Heart right ventricle (tissue), 16 donors: ENCODE results near the gene DAPK1. TPM values are rescaled to one million over a fixed set of nuclear protein-coding genes. Genes with fewer than 3 reads are reported as not detected.

Experiments
- ATAC-seq, 8 donors: fragments of 200-7000 bp; cut with Tn5 transposase; one replicate each; pipeline ENCODE4 v1.9.1; 2020; ENCODE audit warnings: mild to moderate bottlenecking in 8 of 8, moderate library complexity in 8 of 8, moderate number of reproducible peaks in 1 of 8
- DNase-seq, 2 donors: peaks; one replicate each; pipeline ENCODE4 v3.0.0-alpha.2; 2020
- H3K27ac ChIP-seq, 10 donors: fragments of 200-600 bp; sonication (generic) in 2 of 10; one replicate each; pipeline versions ENCODE4 v1.5.0 to v1.8.0; 2020 to 2022; ENCODE audit warnings: mild to moderate bottlenecking in 3 of 10
- H3K27me3 ChIP-seq, 7 donors: fragments of 200-600 bp; one replicate each; pipeline ENCODE4 v1.8.0; 2021 to 2022; ENCODE audit warnings: mild to moderate bottlenecking in 2 of 7
- H3K36me3 ChIP-seq, 9 donors: fragments of 200-600 bp; sonication (generic) in 1 of 9; one replicate each; pipeline versions ENCODE4 v1.5.0 to v1.8.0; 2020 to 2022; ENCODE audit warnings: mild to moderate bottlenecking in 2 of 9
- H3K4me1 ChIP-seq, 9 donors: fragments of 200-600 bp; sonication (generic) in 1 of 9; one replicate each; pipeline versions ENCODE4 v1.5.0 to v1.8.0; 2020 to 2022; ENCODE audit warnings: mild to moderate bottlenecking in 4 of 9
- H3K4me3 ChIP-seq, 10 donors: fragments of 200-600 bp; sonication (generic) in 2 of 10; one replicate each; pipeline versions ENCODE4 v1.5.0 to v1.8.0; 2020 to 2022; ENCODE audit warnings: mild to moderate bottlenecking in 7 of 10, moderate library complexity in 2 of 10
- H3K9me3 ChIP-seq, 11 donors: fragments of 200-600 bp in 10 of 11; sonication (generic) in 2 of 11; one replicate each; pipeline versions ENCODE4 v1.5.0 to v1.8.0; 2013 to 2022; ENCODE audit warnings: mild to moderate bottlenecking in 2 of 11, control low read depth in 1 of 11, moderate library complexity in 1 of 11
- WGBS, 2 donors: extraction: QIAGEN DNeasy Blood & Tissue Kit; methylation state at CpG; one replicate each; pipeline ENCODE4 v1.1.7; 2013; ENCODE audit warnings: inconsistent platforms in 1 of 2; 5-methylcytosine and 5-hydroxymethylcytosine counted together
- intact Hi-C, 10 donors: fragments of 100-400 bp; cut with DNase I; formaldehyde crosslinking; loops; one replicate each; pipeline versions ENCODE4 v1.11.1 to v1.14.2; 2022
- polyA plus RNA-seq, 2 donors: library from polyadenylated mRNA; stranded (reverse); fragments of 200-250 nt; gene quantifications; one replicate each; pipeline ENCODE4 v1.2.3, GENCODE V29; 2013
- total RNA-seq, 10 donors: library from RNA; stranded (reverse); fragmentation: NEBNext Ultra II Directional in 3 of 10; extraction: Animal tissue kit (Norgen Biotek cat#: 25700) in 3 of 10; gene quantifications; one replicate each; pipeline versions ENCODE4 v1.2.1 to v1.2.4, GENCODE V29; 2021 to 2023
- TF ChIP-seq, protein P1 (sequence below), 9 donors: fragments of 200-600 bp; sonication (generic) in 2 of 9; IDR thresholded peaks; one replicate each; pipeline versions ENCODE4 v1.5.0 to v1.8.0; 2021 to 2022; ENCODE audit warnings: antibody characterized with exemption in 9 of 9, mild to moderate bottlenecking in 5 of 9, moderate library complexity in 1 of 9
- donor health status: Arrhythmogenic right ventricular cardiomyopathy.
- donor health status: ischemic (EF 13 %, LVEDD 7.1; RV severe dilation, severe dysfunction).
- donor health status: healthy with polysubstance abuse.
- donor health status: DM: no; HTN: yes; CAD: no.
- donor health status: DM: no; HTN: no; CAD: no.
- donor health status: ischemic (EF 25% LVEDD 6.9; RV normal size, moderate dysfunction).
- donor health status: ischemic (EF 25% LVEDD 5.7; RV mildly dilated, moderate dysfunction).
- donor health status: healthy.
- donor health status: DM: yes; HTN: yes; CAD: no.
- donor health status: Ischemic cardiomyopathy.
- donor health status: ischemic (EF 35%, LVEDD 5.7; RV mildly dilated, moderate dysfunction).
- donor health status: nonischemic (EF 11% LVEDD 7.7; RV severe dilation, severe dysfunction).
- donor health status: DM: yes; HTN: yes; CAD: no.
- donor health status: PGD.
- donor health status: ischemic (EF 29% LVEDD 5.4; RV normal size, mild dysfunction).
- donor health status: nonischemic (EF 23%, LVEDD 6.1; RV moderate dilation, normal function).

The DAPK1 gene
- total and polyA plus RNA-seq, 12 donors, result 1.1 to 15.5 (median 4.2) TPM

DNA sequence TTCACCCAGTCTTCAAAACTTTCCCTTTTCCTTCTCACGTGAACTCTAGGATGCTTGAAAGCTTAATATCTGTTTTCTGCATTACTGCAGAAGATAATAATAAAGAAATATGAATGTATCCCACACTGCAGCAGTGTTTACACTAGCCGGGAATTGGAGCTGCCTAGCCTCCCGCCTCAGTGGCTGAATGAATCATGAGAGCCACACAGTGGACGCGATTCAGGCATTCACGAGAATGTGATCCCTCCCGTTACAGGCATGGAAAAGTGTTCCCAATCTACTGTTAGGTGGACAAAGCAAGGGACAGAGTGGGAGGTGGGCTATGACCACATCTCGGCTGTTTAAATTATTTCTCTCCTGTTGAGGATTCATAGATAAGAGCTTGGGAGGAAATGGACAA lies 158.8 kb downstream of the DAPK1 start:
- intact Hi-C loops, result no loop called here
- peak in 3 of 8 donors; percentile 38 to 59 (median 57) for ATAC-seq

DNA sequence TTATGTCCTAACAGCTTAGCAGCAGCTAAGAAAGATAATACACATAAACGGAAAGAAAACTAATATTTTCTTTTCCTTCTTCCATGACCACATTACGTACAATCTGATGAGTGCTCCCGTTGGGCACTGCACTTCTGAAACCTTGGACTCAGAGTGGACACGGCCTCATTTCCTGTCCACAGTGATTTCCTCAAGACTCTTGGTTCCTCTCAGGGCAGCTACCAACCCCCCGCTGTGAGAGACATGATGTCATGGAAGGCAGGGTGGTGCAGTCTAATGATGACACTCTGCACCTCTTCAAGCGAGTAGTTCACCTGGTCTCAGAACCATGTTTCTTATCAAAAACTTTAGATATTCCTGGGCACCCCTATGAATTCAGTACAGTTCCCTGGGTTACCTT lies 159.5 kb downstream of the DAPK1 start:
- Histone ChIP-seq H3K4me1 (peaks cover 0 to 25% (median 0%) of the 10 kb centered on the region in 9 donors), H3K27me3 (peaks cover 0 to 9% (median 0%) of the 10 kb centered on the region in 7 donors), H3K36me3 (peaks cover 0 to 21% (median 0%) of the 10 kb centered on the region in 9 donors), H3K4me3 (no peak overlapping the region), H3K27ac (peak overlapping the region in 1 of 10 donors; percentile 26), H3K9me3 (no peaks in the 10 kb centered on the region)
- TF ChIP-seq, protein P1, sequence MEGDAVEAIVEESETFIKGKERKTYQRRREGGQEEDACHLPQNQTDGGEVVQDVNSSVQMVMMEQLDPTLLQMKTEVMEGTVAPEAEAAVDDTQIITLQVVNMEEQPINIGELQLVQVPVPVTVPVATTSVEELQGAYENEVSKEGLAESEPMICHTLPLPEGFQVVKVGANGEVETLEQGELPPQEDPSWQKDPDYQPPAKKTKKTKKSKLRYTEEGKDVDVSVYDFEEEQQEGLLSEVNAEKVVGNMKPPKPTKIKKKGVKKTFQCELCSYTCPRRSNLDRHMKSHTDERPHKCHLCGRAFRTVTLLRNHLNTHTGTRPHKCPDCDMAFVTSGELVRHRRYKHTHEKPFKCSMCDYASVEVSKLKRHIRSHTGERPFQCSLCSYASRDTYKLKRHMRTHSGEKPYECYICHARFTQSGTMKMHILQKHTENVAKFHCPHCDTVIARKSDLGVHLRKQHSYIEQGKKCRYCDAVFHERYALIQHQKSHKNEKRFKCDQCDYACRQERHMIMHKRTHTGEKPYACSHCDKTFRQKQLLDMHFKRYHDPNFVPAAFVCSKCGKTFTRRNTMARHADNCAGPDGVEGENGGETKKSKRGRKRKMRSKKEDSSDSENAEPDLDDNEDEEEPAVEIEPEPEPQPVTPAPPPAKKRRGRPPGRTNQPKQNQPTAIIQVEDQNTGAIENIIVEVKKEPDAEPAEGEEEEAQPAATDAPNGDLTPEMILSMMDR (IDR thresholded peaks at IDR 0.05), result no peak
- intact Hi-C loops, result no loop called here
- DNase-seq (peak in 1 of 2 donors; percentile 16), ATAC-seq (peak in 6 of 8 donors; percentile 24 to 77 (median 56))
- WGBS, 2 donors, result 59 to 73% methylated on average over 6 of the region's 6 CpGs

More for the DNA sequence above, 158.8 kb downstream of the DAPK1 start:
- WGBS, 2 donors, result 50 to 68% methylated on average over 8 of the region's 8 CpGs
- DNase-seq, result no peak
- Histone ChIP-seq H3K27me3 (peaks cover 0 to 9% (median 0%) of the 10 kb centered on the region in 7 donors), H3K4me1 (peaks cover 0 to 25% (median 0%) of the 10 kb centered on the region in 9 donors), H3K9me3 (no peaks in the 10 kb centered on the region), H3K27ac (peak overlapping the region in 1 of 10 donors; percentile 26), H3K4me3 (no peak overlapping the region), H3K36me3 (peaks cover 0 to 23% (median 0%) of the 10 kb centered on the region in 9 donors)
- TF ChIP-seq, protein P1 (IDR thresholded peaks at IDR 0.05), result peak in 1 of 9 donors; percentile 16

DNA sequence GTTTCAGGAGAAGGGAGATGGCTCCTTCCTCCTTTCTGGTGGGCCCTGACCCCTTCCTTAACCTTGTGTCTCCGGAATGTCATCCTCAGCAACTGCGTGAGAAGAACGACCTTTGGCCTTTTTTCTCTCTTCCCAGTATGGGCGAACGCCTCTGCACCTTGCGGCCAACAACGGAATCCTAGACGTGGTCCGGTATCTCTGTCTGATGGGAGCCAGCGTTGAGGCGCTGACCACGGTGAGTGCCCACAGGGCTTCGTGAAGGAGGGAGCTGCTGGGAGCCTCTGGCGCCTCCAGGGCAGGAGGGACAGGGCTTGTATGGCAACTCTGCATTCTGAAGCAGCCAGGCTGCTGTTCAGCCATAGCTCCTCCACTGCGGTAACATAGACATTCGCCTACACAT lies 160.2 kb downstream of the DAPK1 start:
- TF ChIP-seq, protein P1 (IDR thresholded peaks at IDR 0.05), result no peak
- intact Hi-C loops, result no loop called here
- Histone ChIP-seq H3K4me1 (peaks cover 0 to 25% (median 0%) of the 10 kb centered on the region in 9 donors), H3K27me3 (peaks cover 0 to 9% (median 0%) of the 10 kb centered on the region in 7 donors), H3K4me3 (no peak overlapping the region), H3K9me3 (no peaks in the 10 kb centered on the region), H3K27ac (no peak overlapping the region), H3K36me3 (peaks cover 0 to 21% (median 0%) of the 10 kb centered on the region in 9 donors)
- no peak for DNase-seq
- ATAC-seq, result no peak
- WGBS, 2 donors, result 94 to 96% methylated on average over 16 of the region's 16 CpGs

DNA sequence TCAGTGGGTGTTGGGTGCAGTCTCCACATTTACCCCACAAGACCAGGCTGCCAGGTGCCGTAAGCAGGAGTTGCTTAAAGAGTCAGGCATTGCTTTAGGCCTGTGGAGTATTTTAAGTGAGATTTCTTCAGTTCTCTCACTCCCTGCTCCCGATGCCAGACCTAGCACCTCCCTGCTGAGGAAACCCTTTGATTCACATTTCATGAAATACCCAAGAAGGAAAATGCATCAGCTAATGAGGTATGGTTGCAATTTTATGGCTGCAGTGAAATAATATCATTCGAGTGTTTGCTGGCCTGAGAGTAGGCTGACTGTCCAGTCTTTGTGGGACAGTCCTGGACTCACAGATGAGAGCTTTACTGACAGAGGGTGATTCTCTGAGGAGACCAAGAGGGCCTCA lies 160.8 kb downstream of the DAPK1 start:
- Histone ChIP-seq H3K27ac (no peak overlapping the region), H3K9me3 (no peaks in the 10 kb centered on the region), H3K27me3 (peaks cover 0 to 9% (median 0%) of the 10 kb centered on the region in 7 donors), H3K4me1 (peaks cover 0 to 24% (median 0%) of the 10 kb centered on the region in 9 donors), H3K36me3 (peaks cover 0 to 21% (median 0%) of the 10 kb centered on the region in 9 donors), H3K4me3 (no peak overlapping the region)
- WGBS, 2 donors, result 92 to 96% methylated on average over 3 of the region's 3 CpGs
- DNase-seq (no peak), ATAC-seq (no peak)
- TF ChIP-seq, protein P1 (IDR thresholded peaks at IDR 0.05), result no peak
- intact Hi-C loops, result no loop called here
